Progenitor cell of endocrine pancreas (in vitro differentiated cells): Measurements from ENCODE around the gene SPINK2. TPM values are rescaled to one million over a fixed set of nuclear protein-coding genes. Genes with fewer than 3 reads are reported as not detected.

Experiments
- DNase-seq: peaks from one replicate; pipeline ENCODE4 v3.0.0; 2021; ENCODE audit warnings: low spot score; ENCODE audit not compliant: unreplicated experiment
- H3K27ac Mint-ChIP-seq: 2 replicates; pipeline ENCODE4 v1.8.0; 2021; ENCODE audit warnings: mild to moderate bottlenecking, moderate library complexity, mixed read lengths
- H3K27me3 Mint-ChIP-seq: 2 replicates; pipeline ENCODE4 v1.8.0; 2021; ENCODE audit warnings: mixed read lengths
- H3K36me3 Mint-ChIP-seq: 2 replicates; pipeline ENCODE4 v1.8.0; 2022; ENCODE audit warnings: mixed read lengths; ENCODE audit not compliant: insufficient read depth
- H3K4me1 Mint-ChIP-seq: 2 replicates; pipeline ENCODE4 v1.8.0; 2021; ENCODE audit warnings: low read depth, mixed read lengths
- H3K4me3 Mint-ChIP-seq: 2 replicates; pipeline ENCODE4 v1.8.0; 2021; ENCODE audit warnings: low read depth, mild to moderate bottlenecking, moderate library complexity, mixed read lengths
- H3K9me3 Mint-ChIP-seq: 2 replicates; pipeline ENCODE4 v1.8.0; 2021; ENCODE audit warnings: low read depth, mixed read lengths
- total RNA-seq: library from RNA; stranded (reverse); gene quantifications from 2 replicates; pipeline ENCODE4 v1.2.1, GENCODE V29; 2021
- TF ChIP-seq, protein P1 (sequence below): fragments of 200-600 bp; sonication (generic); IDR thresholded peaks from one replicate; pipeline ENCODE4 v1.5.0; 2021; ENCODE audit warnings: antibody characterized with exemption, mild to moderate bottlenecking; ENCODE audit not compliant: unreplicated experiment

Gene SPINK2
- total RNA-seq, 1 donor from 2014 or later = not detected

DNA sequence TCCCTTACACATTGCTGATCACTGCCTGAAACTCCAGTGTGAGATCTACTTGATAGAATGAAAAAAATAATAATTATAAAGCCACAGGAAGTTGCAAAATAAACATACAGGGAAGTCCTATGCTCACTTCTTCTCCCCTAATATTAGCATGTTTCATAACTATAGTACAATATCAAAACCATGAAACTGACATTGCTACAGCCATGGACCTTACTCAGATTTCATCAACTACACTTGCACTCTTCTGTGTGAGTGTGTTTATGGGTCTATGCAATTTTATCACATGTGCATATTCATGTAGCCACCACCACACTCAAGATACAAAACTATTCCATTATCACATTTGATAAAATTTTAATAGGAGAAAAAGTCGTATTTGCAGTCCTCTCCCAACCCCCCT, 57.3 kb downstream of the SPINK2 start:
- H3K27me3 Mint-ChIP-seq = peaks cover 14% of the 10 kb centered on the region
- TF ChIP-seq, protein P1, sequence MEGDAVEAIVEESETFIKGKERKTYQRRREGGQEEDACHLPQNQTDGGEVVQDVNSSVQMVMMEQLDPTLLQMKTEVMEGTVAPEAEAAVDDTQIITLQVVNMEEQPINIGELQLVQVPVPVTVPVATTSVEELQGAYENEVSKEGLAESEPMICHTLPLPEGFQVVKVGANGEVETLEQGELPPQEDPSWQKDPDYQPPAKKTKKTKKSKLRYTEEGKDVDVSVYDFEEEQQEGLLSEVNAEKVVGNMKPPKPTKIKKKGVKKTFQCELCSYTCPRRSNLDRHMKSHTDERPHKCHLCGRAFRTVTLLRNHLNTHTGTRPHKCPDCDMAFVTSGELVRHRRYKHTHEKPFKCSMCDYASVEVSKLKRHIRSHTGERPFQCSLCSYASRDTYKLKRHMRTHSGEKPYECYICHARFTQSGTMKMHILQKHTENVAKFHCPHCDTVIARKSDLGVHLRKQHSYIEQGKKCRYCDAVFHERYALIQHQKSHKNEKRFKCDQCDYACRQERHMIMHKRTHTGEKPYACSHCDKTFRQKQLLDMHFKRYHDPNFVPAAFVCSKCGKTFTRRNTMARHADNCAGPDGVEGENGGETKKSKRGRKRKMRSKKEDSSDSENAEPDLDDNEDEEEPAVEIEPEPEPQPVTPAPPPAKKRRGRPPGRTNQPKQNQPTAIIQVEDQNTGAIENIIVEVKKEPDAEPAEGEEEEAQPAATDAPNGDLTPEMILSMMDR = no peak
- H3K4me1 Mint-ChIP-seq = no peaks in the 10 kb centered on the region
- DNase-seq = no peak
- H3K36me3 Mint-ChIP-seq = no peaks in the 10 kb centered on the region
- no peak overlapping the region for H3K27ac Mint-ChIP-seq
- H3K4me3 Mint-ChIP-seq = no peak overlapping the region
- H3K9me3 Mint-ChIP-seq = no peaks in the 10 kb centered on the region

DNA sequence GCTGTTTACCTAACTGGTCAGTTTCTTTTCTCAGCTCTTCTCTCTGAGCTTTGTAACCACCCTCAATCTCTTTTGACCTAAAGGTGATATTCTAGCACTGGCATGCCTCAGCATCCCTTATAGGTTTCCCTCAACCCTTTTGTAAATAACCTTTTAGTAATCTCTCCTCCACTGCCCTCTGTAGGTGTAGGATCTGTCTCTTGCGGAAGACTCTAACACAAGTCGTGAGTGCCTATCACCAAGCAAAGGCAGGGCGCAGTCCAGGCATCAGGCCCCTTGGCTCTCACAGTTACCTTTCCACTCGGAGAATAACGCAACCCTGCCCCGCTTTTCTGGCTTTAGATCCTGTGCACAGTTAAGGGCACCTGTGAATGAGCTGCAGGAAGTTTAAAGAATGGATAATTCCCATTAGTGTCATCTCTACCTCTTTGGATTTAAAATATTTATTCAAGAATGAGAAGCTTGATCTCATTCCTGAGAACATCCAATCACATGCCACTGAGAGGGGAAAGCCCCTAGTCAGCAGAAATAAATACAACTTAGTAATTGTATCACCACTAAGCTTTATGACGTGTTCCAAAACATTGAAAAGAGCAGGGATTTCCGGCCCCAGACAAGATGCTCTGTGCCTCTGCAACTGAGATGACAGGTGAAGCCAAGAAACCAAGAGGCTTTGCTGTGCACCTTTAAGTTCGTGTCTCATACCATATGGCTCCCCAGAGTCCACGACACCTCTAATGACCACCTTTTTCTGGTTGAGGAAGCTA, 58.8 kb downstream of the SPINK2 start:
- TF ChIP-seq, protein P1 = no peak
- H3K36me3 Mint-ChIP-seq = no peaks in the 10 kb centered on the region
- H3K9me3 Mint-ChIP-seq = no peaks in the 10 kb centered on the region
- H3K27me3 Mint-ChIP-seq = peaks cover 20% of the 10 kb centered on the region
- no peak for DNase-seq
- H3K4me3 Mint-ChIP-seq = no peak overlapping the region
- H3K27ac Mint-ChIP-seq = no peak overlapping the region
- peaks cover 4% of the 10 kb centered on the region for H3K4me1 Mint-ChIP-seq

DNA sequence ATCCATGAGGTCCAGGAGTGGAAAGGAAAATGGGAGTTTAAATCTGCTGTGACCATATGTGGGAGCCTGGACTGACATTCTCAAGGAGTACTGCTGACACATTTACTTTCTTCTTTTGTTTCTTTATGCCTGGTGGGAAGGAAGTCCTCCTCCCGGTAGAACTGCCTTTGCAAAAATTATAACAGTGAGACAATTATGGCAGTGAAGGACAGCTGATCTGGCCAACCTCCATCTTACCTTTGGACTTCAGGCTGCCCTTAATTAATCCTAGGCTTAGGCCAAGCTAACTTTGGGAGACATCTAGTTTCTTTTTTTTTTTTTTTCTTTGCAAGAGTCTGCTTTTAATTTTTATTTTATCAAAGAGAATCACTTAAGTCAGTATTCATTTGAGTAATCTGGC, 61.3 kb downstream of the SPINK2 start:
- Mint-ChIP-seq H3K27ac (no peak overlapping the region), H3K4me1 (peaks cover 5% of the 10 kb centered on the region), H3K36me3 (no peaks in the 10 kb centered on the region), H3K9me3 (no peaks in the 10 kb centered on the region), H3K27me3 (peaks cover 23% of the 10 kb centered on the region), H3K4me3 (no peak overlapping the region)
- DNase-seq = no peak
- TF ChIP-seq, protein P1 = no peak

Other genes with a start within 250 kb of the SPINK2 start
- gene HOPX, start 140.4 kb downstream of the SPINK2 start, total RNA-seq = 0.55 and 0.69 TPM in 2 replicates
- 92.0 and 95.7 TPM in 2 replicates for gene REST, start 86.2 kb upstream of the SPINK2 start, total RNA-seq
- gene NOA1, start 155.9 kb upstream of the SPINK2 start, total RNA-seq = 16.7 and 17.4 TPM in 2 replicates
- 107 and 116 TPM in 2 replicates for gene POLR2B, start 157.2 kb upstream of the SPINK2 start, total RNA-seq